BLaER1 treated with 17β-estradiol and CSF1 and Interleukin-3, amounts not matched to agents 10 nM and 100 nM (cell line): ENCODE data around the gene MSI2.

Experiments
- H3K27ac ChIP-seq, 11 experiments: shearing (Covaris generic); formaldehyde crosslinking; 2 replicates each; pipeline ENCODE4 v1.8.1; 2022
- H3K27me3 ChIP-seq, 11 experiments: shearing (Covaris generic); formaldehyde crosslinking; 2 replicates each; pipeline ENCODE4 v1.8.1; 2022
- H3K36me3 ChIP-seq, 11 experiments: shearing (Covaris generic); formaldehyde crosslinking; 2 replicates each; pipeline ENCODE4 v1.8.1; 2022
- H3K4me1 ChIP-seq, 10 experiments: shearing (Covaris generic); formaldehyde crosslinking; 2 replicates each; pipeline ENCODE4 v1.8.1; 2022
- H3K4me2 ChIP-seq, 11 experiments: shearing (Covaris generic); formaldehyde crosslinking; 2 replicates each; pipeline ENCODE4 v1.8.1; 2022
- H3K4me3 ChIP-seq, 10 experiments: shearing (Covaris generic); formaldehyde crosslinking; 2 replicates each; pipeline ENCODE4 v1.8.1; 2022
- H3K9ac ChIP-seq, 11 experiments: shearing (Covaris generic); formaldehyde crosslinking; 2 replicates each; pipeline ENCODE4 v1.8.1; 2022
- H3K9me3 ChIP-seq, 11 experiments: shearing (Covaris generic); formaldehyde crosslinking; replicated peaks in 1 of 11; 2 replicates each; pipeline ENCODE4 v1.8.1; 2022
- H4K20me1 ChIP-seq, 11 experiments: shearing (Covaris generic); formaldehyde crosslinking; 2 replicates each; pipeline ENCODE4 v1.8.1; 2022
- Cebpa-rat ChIP-seq, 11 experiments: shearing (Covaris generic); IDR thresholded peaks; 2 replicates each; pipeline ENCODE4 v1.8.1; 2022

The MSI2 gene

DNA sequence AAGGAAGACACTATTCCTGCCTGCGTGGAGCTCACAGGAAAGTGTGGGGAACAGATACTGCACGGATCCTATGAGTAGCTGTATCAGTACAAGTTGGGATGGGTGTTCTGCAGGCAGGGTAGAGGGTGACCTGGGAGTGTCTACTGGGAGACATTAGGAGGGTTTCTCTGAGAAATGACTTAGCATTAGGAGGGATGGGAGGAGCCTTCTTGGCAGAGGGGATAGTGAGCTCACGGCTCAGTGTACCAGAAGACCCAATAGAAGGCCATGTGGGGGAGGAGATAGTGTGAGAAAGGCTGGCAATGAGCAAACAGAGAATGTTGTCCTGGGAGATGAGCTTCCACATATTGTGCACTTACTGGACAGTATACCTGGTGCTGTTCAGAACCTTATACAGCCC lies 109.1 kb downstream of the MSI2 start:
- peaks cover 20 to 56% (median 52%) of the 10 kb centered on the region in 10 experiments for H3K4me1 ChIP-seq
- peaks cover 0 to 2% (median 0%) of the 10 kb centered on the region in 11 experiments; a peak in 1 of 22 replicates for H3K9me3 ChIP-seq
- peak overlapping the region; percentile 5 to 59 (median 31); a peak in 14 of 22 replicates for H3K4me2 ChIP-seq
- 0 out of 22 replicates have a peak overlapping the region, but pooled peaks of 1 of the 11 experiments have one; percentile 0 for H3K27ac ChIP-seq
- peaks cover 0 to 89% (median 13%) of the 10 kb centered on the region in 11 experiments; a peak in 12 of 22 replicates for H3K36me3 ChIP-seq
- no peaks in the 10 kb centered on the region for H3K27me3 ChIP-seq
- peaks cover 0 to 100% (median 7%) of the 10 kb centered on the region in 11 experiments; a peak in 6 of 22 replicates for H4K20me1 ChIP-seq
- H3K9ac ChIP-seq, result no peak overlapping the region
- no peak overlapping the region for H3K4me3 ChIP-seq
- TF ChIP-seq Cebpa-rat (IDR thresholded peaks at IDR 0.05), result no peak

DNA sequence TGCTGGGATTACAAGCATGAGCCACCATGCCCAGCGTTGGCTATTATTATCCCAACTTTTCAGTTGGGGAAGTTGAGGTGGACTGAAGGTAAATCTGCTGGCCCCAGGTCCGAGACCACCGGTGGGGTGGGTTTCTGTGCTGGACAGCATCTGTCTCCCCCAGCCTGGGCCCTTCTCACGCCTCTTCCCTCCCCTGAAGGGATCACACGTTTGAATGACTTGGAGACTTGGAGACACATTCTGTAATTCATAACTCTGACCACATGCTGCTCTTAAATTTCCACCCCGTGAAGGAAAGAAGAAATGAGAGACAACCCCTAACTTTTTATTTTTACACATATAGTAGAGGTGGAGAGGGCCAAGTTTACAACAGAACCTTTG lies 109.8 kb downstream of the MSI2 start:
- Histone ChIP-seq H3K36me3 (peaks cover 0 to 89% (median 12%) of the 10 kb centered on the region in 11 experiments; a peak in 13 of 22 replicates), H4K20me1 (peaks cover 0 to 98% (median 7%) of the 10 kb centered on the region in 11 experiments; a peak in 6 of 22 replicates), H3K4me2 (peak overlapping the region in 10 of 11 experiments; percentile 21 to 65 (median 56); a peak in 20 of 22 replicates), H3K27ac (peak overlapping the region in 5 of 11 experiments; percentile 4 to 61 (median 51); a peak in 4 of 22 replicates), H3K4me3 (no peak overlapping the region), H3K9me3 (peaks cover 0 to 4% (median 0%) of the 10 kb centered on the region in 11 experiments; a peak in 1 of 22 replicates), H3K9ac (no peak overlapping the region), H3K4me1 (peaks cover 20 to 56% (median 52%) of the 10 kb centered on the region in 10 experiments), H3K27me3 (no peaks in the 10 kb centered on the region)
- no peak for TF ChIP-seq Cebpa-rat (IDR thresholded peaks at IDR 0.05)

DNA sequence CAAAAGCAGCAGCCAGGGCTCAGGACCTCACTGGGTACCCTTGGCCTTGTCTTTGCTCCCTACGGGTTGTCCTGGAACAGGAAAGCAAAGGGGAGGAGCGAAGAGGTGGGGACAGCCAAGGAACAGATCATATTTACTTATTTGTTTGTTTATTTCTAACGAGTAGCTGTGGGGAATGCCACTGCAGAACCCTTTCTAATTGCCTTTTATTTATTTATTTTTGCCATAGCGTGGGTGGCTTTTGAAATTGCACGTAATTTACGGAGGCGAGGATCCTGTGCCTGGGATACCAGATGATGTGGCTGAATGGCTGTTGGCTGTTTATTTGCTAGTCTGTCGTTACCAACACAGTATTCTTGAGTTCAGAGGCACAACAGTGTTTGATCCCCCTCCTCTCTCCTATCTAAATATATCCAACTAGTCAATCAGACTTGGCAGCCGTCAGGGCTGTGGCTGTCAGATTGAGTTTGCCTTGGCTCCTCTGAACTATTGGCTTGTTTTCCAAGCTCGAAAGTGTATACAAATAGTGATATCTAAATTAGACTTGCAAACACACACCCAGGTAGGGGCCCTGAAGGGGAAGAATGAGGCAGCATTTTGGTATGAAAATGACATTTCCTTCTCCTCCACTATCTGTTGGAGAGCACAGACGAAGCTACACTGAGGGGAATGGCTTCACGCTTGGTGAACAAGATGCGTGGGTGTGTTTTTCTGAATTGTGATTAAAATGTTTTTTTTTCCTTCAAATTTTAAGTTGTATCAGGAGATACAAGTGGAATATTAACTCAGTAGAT lies 110.4 kb downstream of the MSI2 start:
- TF ChIP-seq Cebpa-rat (IDR thresholded peaks at IDR 0.05), result no peak
- H3K4me1 ChIP-seq, result peaks cover 20 to 56% (median 52%) of the 10 kb centered on the region in 10 experiments

DNA sequence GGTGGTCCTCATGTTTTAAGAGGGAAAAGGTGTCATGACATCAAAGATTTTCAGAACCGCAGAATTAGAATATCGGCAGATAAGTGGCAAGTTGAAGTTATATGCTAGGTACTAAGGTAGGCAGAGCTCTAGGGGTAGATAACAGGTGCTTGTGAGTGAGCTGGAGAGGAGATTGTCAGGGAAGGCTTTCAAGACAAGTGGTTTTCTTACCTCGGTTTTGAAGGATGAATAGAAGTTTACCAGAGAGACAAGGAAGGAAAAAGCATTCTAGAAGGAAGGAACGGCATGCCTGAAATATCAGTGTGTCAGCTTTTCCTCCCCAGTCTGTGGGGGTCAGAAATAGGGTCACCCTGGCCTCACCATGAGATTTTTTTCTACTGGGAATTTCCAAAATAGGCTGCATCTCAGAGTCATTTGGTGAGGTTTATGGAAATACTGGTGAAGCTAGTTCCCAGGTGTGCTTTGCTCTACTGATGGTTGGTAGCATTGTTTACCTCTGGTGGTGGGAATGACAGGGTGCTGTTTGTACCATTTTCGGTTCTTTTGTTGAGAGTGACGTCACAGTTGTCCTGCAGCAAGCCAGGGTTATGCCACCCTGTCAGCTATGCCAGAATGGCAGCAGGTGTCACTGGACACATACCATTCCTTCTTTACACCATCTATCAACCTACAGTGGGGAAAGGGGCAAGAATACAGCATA lies 112.5 kb downstream of the MSI2 start:
- H3K36me3 ChIP-seq, result peaks cover 0 to 86% (median 25%) of the 10 kb centered on the region in 11 experiments; a peak in 19 of 22 replicates
- H3K4me2 ChIP-seq, result no peak overlapping the region
- TF ChIP-seq Cebpa-rat (IDR thresholded peaks at IDR 0.05), result no peak
- H4K20me1 ChIP-seq, result peaks cover 0 to 75% (median 7%) of the 10 kb centered on the region in 11 experiments; a peak in 6 of 22 replicates
- peaks cover 20 to 54% (median 47%) of the 10 kb centered on the region in 10 experiments for H3K4me1 ChIP-seq
- no peak overlapping the region for H3K9ac ChIP-seq
- no peaks in the 10 kb centered on the region for H3K27me3 ChIP-seq
- H3K4me3 ChIP-seq, result no peak overlapping the region
- H3K9me3 ChIP-seq, result peaks cover 12 to 23% (median 14%) of the 10 kb centered on the region in 11 experiments
- peak overlapping the region in 1 of 11 experiments; percentile 4; a peak in 1 of 22 replicates for H3K27ac ChIP-seq

More for the DNA sequence above, 110.4 kb downstream of the MSI2 start:
- Histone ChIP-seq H3K4me3 (no peak overlapping the region), H3K27ac (peak overlapping the region in 7 of 11 experiments; percentile 3 to 61 (median 20); a peak in 7 of 22 replicates), H3K9me3 (peaks cover 0 to 4% (median 0%) of the 10 kb centered on the region in 11 experiments; a peak in 1 of 22 replicates), H3K9ac (no peak overlapping the region), H4K20me1 (peaks cover 0 to 96% (median 7%) of the 10 kb centered on the region in 11 experiments; a peak in 6 of 22 replicates), H3K4me2 (peak overlapping the region; percentile 21 to 65 (median 53)), H3K36me3 (peaks cover 0 to 86% (median 12%) of the 10 kb centered on the region in 11 experiments; a peak in 12 of 22 replicates), H3K27me3 (no peaks in the 10 kb centered on the region)

DNA sequence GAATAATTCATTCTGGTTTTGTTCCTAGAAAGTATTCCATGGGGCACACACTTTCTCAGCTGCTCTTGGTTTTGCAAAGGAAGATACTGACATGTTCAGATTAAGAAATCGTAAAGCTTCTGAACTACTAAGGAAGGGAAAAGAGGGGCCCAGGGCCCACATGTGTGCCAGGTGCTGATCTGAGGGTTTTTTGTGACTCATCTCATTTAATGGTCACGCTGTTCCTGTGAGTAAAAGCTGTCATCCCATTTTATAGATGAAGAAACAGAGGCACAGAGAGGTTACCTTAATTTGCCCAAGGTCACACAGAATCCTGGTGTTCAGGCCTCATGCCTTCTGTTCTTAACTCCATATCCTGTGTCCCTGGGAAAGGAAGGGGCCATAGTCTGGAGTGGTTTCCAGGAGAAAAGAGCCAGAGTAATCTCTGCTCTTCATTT lies 113.2 kb downstream of the MSI2 start:
- Histone ChIP-seq H3K4me1 (peaks cover 20 to 47% (median 40%) of the 10 kb centered on the region in 10 experiments), H3K4me3 (no peak overlapping the region), H3K4me2 (no peak overlapping the region), H3K9ac (no peak overlapping the region), H4K20me1 (peaks cover 0 to 71% (median 5%) of the 10 kb centered on the region in 11 experiments; a peak in 6 of 22 replicates), H3K27me3 (no peaks in the 10 kb centered on the region), H3K27ac (peak overlapping the region in 1 of 11 experiments; percentile 10; a peak in 1 of 22 replicates), H3K36me3 (peaks cover 0 to 86% (median 29%) of the 10 kb centered on the region in 11 experiments; a peak in 19 of 22 replicates), H3K9me3 (peaks cover 16 to 31% (median 21%) of the 10 kb centered on the region in 11 experiments)
- TF ChIP-seq Cebpa-rat (IDR thresholded peaks at IDR 0.05), result no peak

DNA sequence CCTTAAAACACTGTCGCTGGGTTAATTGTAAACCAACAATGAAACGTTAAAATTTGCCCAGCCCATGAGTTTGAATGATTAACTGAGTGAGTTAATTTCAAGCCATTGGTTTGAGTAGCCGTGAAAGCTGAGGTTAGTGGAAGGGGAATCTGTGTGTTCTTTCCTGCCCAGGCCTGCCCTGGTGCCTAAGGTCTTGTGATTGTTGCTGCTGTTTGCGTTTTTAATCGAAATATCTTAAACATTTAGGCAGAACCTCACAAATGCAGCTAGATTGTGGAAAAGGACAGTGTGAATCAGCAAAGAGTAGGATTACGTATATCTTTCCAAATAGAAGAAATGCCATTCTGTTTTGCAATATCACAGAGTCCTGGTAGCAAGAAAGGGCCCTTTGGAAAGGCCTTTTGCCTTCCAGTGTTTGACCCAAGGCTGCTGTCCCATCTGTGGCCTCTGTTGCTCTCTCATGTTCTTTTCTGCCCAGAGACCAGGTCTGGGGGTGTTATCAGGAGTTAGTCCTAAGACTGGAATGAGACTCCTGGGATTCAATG lies 113.8 kb downstream of the MSI2 start:
- Histone ChIP-seq H3K9me3 (peaks cover 16 to 31% (median 22%) of the 10 kb centered on the region in 11 experiments), H3K27ac (peak overlapping the region in 2 of 11 experiments; percentile 10 to 26; a peak in 3 of 22 replicates), H3K4me2 (no peak overlapping the region), H3K4me1 (peaks cover 17 to 41% (median 35%) of the 10 kb centered on the region in 10 experiments), H3K27me3 (no peaks in the 10 kb centered on the region), H3K36me3 (peaks cover 0 to 87% (median 33%) of the 10 kb centered on the region in 11 experiments; a peak in 19 of 22 replicates), H4K20me1 (peaks cover 0 to 69% (median 3%) of the 10 kb centered on the region in 11 experiments; a peak in 6 of 22 replicates), H3K4me3 (no peak overlapping the region), H3K9ac (no peak overlapping the region)
- TF ChIP-seq Cebpa-rat (IDR thresholded peaks at IDR 0.05), result no peak

DNA sequence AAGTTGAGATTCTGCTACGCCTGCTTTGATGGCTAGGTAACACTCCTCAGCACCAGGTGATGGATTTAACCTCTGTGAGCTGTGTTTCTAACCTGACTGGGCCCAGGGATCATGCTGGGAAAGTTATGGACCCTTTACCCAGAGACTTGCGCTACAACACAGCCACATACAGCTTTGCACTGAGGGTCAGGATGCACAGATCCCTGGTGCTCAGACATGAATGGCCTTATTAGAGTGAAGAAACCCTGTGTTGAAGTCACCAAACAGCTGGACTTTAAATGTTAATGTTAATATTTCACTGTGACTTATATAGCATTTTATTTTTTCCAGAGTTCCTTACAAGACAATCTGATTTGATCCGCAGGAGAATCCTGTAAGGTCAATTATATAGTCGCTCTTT lies 114.3 kb downstream of the MSI2 start:
- H3K36me3 ChIP-seq, result peaks cover 0 to 87% (median 37%) of the 10 kb centered on the region in 11 experiments; a peak in 19 of 22 replicates
- no peak overlapping the region for H3K4me3 ChIP-seq
- peaks cover 12 to 36% (median 32%) of the 10 kb centered on the region in 10 experiments for H3K4me1 ChIP-seq
- H3K27me3 ChIP-seq, result no peaks in the 10 kb centered on the region
- peak overlapping the region in 1 of 11 experiments; percentile 10; a peak in 2 of 22 replicates for H3K27ac ChIP-seq
- TF ChIP-seq Cebpa-rat (IDR thresholded peaks at IDR 0.05), result no peak
- H4K20me1 ChIP-seq, result peaks cover 0 to 69% (median 0%) of the 10 kb centered on the region in 11 experiments; a peak in 6 of 22 replicates
- no peak overlapping the region for H3K9ac ChIP-seq
- H3K4me2 ChIP-seq, result no peak overlapping the region
- H3K9me3 ChIP-seq, result peaks cover 16 to 32% (median 22%) of the 10 kb centered on the region in 11 experiments

DNA sequence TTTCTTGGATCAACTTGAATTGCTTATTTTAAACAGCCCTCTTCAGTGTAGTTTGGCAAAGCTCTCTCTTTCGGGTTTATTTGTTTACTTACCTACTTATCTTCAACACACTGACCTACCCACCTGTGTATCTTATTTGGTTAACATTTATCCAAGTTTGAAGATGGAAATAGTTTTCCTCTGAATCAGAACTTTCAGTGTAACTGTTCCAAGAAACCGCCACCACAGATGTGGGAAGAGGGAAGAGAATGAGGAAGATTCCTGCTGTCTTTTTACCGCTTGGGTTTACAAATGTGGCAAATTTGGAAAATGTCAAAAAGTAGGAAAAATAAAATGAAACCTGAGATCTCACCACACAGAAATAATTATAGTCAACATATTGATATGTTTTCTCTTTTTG lies 115.8 kb downstream of the MSI2 start:
- Histone ChIP-seq H3K27me3 (no peaks in the 10 kb centered on the region), H3K9ac (no peak overlapping the region), H3K9me3 (peaks cover 16 to 39% (median 22%) of the 10 kb centered on the region in 11 experiments), H3K27ac (no peak overlapping the region), H3K4me2 (no peak overlapping the region), H4K20me1 (peaks cover 0 to 66% (median 0%) of the 10 kb centered on the region in 11 experiments; a peak in 6 of 22 replicates), H3K36me3 (peaks cover 0 to 87% (median 52%) of the 10 kb centered on the region in 11 experiments; a peak in 19 of 22 replicates), H3K4me3 (no peak overlapping the region), H3K4me1 (peaks cover 4 to 32% (median 19%) of the 10 kb centered on the region in 10 experiments)
- no peak for TF ChIP-seq Cebpa-rat (IDR thresholded peaks at IDR 0.05)
